T-helper 1 cell treated with Interleukin-12 subunit alpha and Interleukin-12 subunit beta and Interleukin-4 antibody, amounts not matched to agents 30 μg/mL and 1 μg/mL, for 36 hours (primary cell): ENCODE data around the gene TBC1D9.

Source experiments
- H3K27ac Mint-ChIP-seq: one replicate; pipeline ENCODE4 v1.8.0; 2021; ENCODE audit warnings: mild to moderate bottlenecking, mixed read lengths
- H3K27me3 Mint-ChIP-seq: one replicate; pipeline ENCODE4 v1.8.0; 2021; ENCODE audit warnings: low read depth, mixed read lengths
- H3K36me3 Mint-ChIP-seq: one replicate; pipeline ENCODE4 v1.8.0; 2021; ENCODE audit warnings: low read depth, mixed read lengths
- H3K4me1 Mint-ChIP-seq: one replicate; pipeline ENCODE4 v1.8.0; 2021; ENCODE audit warnings: low read depth, mixed read lengths
- H3K4me3 Mint-ChIP-seq: one replicate; pipeline ENCODE4 v1.8.0; 2021; ENCODE audit warnings: mild to moderate bottlenecking, moderate library complexity, mixed read lengths
- H3K9me3 Mint-ChIP-seq: one replicate; pipeline ENCODE4 v1.8.0; 2021; ENCODE audit warnings: mixed read lengths

The TBC1D9 gene

GRCh38 chr4:140703463-140703862 is 52.7 kb downstream of the TBC1D9 start:
- no peaks in the 10 kb centered on the region for H3K9me3 Mint-ChIP-seq
- peaks cover 8% of the 10 kb centered on the region for H3K27me3 Mint-ChIP-seq

GRCh38 chr4:140702096-140702757 is 54.0 kb downstream of the TBC1D9 start:
- no peak overlapping the region for H3K27ac Mint-ChIP-seq
- peaks cover under 1% of the 10 kb centered on the region for H3K27me3 Mint-ChIP-seq
- no peak overlapping the region for H3K4me3 Mint-ChIP-seq
- H3K36me3 Mint-ChIP-seq = no peaks in the 10 kb centered on the region
- H3K4me1 Mint-ChIP-seq = no peaks in the 10 kb centered on the region
- H3K9me3 Mint-ChIP-seq = no peaks in the 10 kb centered on the region

More at GRCh38 chr4:140703463-140703862, 52.7 kb downstream of the TBC1D9 start:
- Mint-ChIP-seq H3K4me3 (no peak overlapping the region), H3K4me1 (no peaks in the 10 kb centered on the region), H3K27ac (no peak overlapping the region), H3K36me3 (no peaks in the 10 kb centered on the region)

GRCh38 chr4:140701071-140701470 is 55.1 kb downstream of the TBC1D9 start:
- Mint-ChIP-seq H3K27me3 (no peaks in the 10 kb centered on the region), H3K4me3 (no peak overlapping the region), H3K9me3 (no peaks in the 10 kb centered on the region), H3K36me3 (no peaks in the 10 kb centered on the region), H3K27ac (no peak overlapping the region), H3K4me1 (no peaks in the 10 kb centered on the region)

GRCh38 chr4:140697709-140698560 is 58.2 kb downstream of the TBC1D9 start:
- Mint-ChIP-seq H3K36me3 (no peaks in the 10 kb centered on the region), H3K4me3 (no peak overlapping the region), H3K4me1 (no peaks in the 10 kb centered on the region), H3K27me3 (no peaks in the 10 kb centered on the region), H3K27ac (no peak overlapping the region), H3K9me3 (no peaks in the 10 kb centered on the region)

- Mint-ChIP-seq H3K4me3 (no peak overlapping the region), H3K4me1 (no peaks in the 10 kb centered on the region), H3K36me3 (no peaks in the 10 kb centered on the region), H3K27me3 (no peaks in the 10 kb centered on the region), H3K9me3 (no peaks in the 10 kb centered on the region), H3K27ac (no peak overlapping the region)
Observed at GRCh38 chr4:140695483-140695882, 60.7 kb downstream of the TBC1D9 start.

DNA sequence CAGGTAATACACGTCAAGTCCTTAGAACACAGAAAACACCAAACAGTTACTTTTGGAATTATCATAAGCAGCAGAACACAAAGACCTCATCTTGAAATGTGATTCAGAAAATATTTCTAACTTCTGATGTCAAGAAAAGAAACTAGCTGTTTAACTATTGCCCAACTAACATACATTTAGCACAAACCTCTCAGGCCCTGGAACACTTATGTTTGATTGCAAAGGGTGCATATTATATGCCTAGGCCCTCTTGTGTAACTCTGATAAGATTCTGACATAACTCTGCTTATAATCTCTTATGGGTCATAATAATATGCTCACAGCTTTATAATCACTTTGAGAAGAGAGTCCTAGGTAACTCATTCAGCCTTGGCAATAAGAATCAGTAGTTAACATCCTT is 62.6 kb downstream of the TBC1D9 start:
- no peak overlapping the region for H3K4me3 Mint-ChIP-seq

DNA sequence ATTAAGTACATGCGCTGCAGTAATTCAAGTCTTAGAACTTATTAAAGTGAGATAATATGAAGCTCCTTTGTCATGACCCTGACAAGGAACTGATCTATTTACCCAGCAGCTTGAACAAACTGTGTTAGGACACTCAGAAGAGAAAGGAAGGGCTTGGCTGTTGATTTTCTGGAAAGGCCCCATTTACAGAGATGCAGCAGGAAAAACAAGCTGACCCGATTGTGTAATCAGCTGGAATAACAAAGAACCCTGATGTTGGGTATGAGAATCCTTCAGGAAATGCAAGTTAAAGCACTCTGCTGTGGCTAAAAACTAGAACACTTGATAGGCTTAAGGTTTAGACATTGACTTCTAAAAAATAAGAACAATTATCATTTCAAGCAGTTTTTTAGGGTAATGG is 64.8 kb downstream of the TBC1D9 start:
- H3K4me3 Mint-ChIP-seq = no peak overlapping the region
- H3K4me1 Mint-ChIP-seq = no peaks in the 10 kb centered on the region
- H3K27me3 Mint-ChIP-seq = no peaks in the 10 kb centered on the region
- no peaks in the 10 kb centered on the region for H3K36me3 Mint-ChIP-seq
- no peaks in the 10 kb centered on the region for H3K9me3 Mint-ChIP-seq
- no peak overlapping the region for H3K27ac Mint-ChIP-seq

More for the DNA sequence above, 62.6 kb downstream of the TBC1D9 start:
- Mint-ChIP-seq H3K36me3 (no peaks in the 10 kb centered on the region), H3K4me1 (no peaks in the 10 kb centered on the region), H3K9me3 (no peaks in the 10 kb centered on the region), H3K27me3 (no peaks in the 10 kb centered on the region), H3K27ac (no peak overlapping the region)

- H3K4me1 Mint-ChIP-seq = no peaks in the 10 kb centered on the region
- no peak overlapping the region for H3K4me3 Mint-ChIP-seq
- no peaks in the 10 kb centered on the region for H3K36me3 Mint-ChIP-seq
- no peaks in the 10 kb centered on the region for H3K27me3 Mint-ChIP-seq
- no peak overlapping the region for H3K27ac Mint-ChIP-seq
- no peaks in the 10 kb centered on the region for H3K9me3 Mint-ChIP-seq
Observed at GRCh38 chr4:140690093-140690492, 66.1 kb downstream of the TBC1D9 start.

DNA sequence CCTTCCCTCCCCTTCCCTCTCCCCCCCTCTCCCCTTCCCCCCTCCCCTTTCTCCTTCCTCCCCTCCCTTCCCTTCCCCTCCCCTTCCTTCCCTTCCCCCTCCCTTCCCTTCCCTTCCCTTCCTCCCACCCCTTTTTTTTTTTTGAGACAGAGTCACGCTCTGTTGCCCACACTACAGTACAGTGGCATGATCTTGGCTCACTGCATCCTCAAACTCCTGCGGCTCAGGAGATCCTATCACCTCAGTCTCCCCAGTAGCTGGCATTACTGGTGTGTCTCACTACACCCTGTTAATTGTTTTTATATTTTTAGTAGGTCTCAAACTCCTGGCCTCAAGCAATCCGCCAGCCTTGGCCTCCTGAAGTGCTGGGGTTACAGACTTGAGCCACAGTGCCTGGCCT is 66.6 kb downstream of the TBC1D9 start:
- Mint-ChIP-seq H3K36me3 (no peaks in the 10 kb centered on the region), H3K4me3 (no peak overlapping the region), H3K27me3 (no peaks in the 10 kb centered on the region), H3K4me1 (no peaks in the 10 kb centered on the region), H3K9me3 (no peaks in the 10 kb centered on the region), H3K27ac (no peak overlapping the region)

- Mint-ChIP-seq H3K4me3 (no peak overlapping the region), H3K27ac (no peak overlapping the region), H3K9me3 (no peaks in the 10 kb centered on the region), H3K27me3 (no peaks in the 10 kb centered on the region), H3K36me3 (no peaks in the 10 kb centered on the region), H3K4me1 (no peaks in the 10 kb centered on the region)
Observed at GRCh38 chr4:140688711-140689598, 67.2 kb downstream of the TBC1D9 start.

GRCh38 chr4:140686796-140687195 is 69.4 kb downstream of the TBC1D9 start:
- no peak overlapping the region for H3K4me3 Mint-ChIP-seq
- H3K27ac Mint-ChIP-seq = no peak overlapping the region
- H3K9me3 Mint-ChIP-seq = no peaks in the 10 kb centered on the region
- no peaks in the 10 kb centered on the region for H3K27me3 Mint-ChIP-seq
- no peaks in the 10 kb centered on the region for H3K36me3 Mint-ChIP-seq
- H3K4me1 Mint-ChIP-seq = no peaks in the 10 kb centered on the region

DNA sequence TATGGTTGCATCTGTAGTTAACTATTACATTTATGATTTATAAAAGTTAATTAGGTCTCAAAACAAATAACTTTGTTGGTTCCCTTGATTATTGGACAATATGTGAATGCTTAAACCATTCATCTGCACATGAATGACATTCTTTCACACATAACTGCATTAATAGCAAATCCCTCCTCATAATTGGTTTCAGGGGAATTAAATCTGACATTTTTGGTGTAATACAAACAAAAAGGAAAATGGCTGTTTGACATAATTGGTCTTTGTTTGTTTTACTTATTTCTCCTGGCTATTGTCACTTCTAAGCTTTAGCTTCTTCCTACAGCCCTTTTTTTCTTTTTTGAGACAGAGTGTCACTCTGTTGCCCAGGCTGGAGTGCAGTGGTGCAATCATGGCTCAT is 71.9 kb downstream of the TBC1D9 start:
- Mint-ChIP-seq H3K4me1 (no peaks in the 10 kb centered on the region), H3K4me3 (no peak overlapping the region), H3K27me3 (peaks cover 7% of the 10 kb centered on the region), H3K27ac (no peak overlapping the region), H3K36me3 (no peaks in the 10 kb centered on the region), H3K9me3 (no peaks in the 10 kb centered on the region)

- no peaks in the 10 kb centered on the region for H3K9me3 Mint-ChIP-seq
- H3K27ac Mint-ChIP-seq = no peak overlapping the region
- no peak overlapping the region for H3K4me3 Mint-ChIP-seq
- H3K36me3 Mint-ChIP-seq = no peaks in the 10 kb centered on the region
- H3K27me3 Mint-ChIP-seq = peaks cover 7% of the 10 kb centered on the region
- H3K4me1 Mint-ChIP-seq = no peaks in the 10 kb centered on the region
Observed at GRCh38 chr4:140681201-140681600, 75.0 kb downstream of the TBC1D9 start.

GRCh38 chr4:140680686-140681085 is 75.5 kb downstream of the TBC1D9 start:
- Mint-ChIP-seq H3K4me1 (no peaks in the 10 kb centered on the region), H3K27me3 (peaks cover 7% of the 10 kb centered on the region), H3K4me3 (no peak overlapping the region), H3K9me3 (no peaks in the 10 kb centered on the region), H3K36me3 (no peaks in the 10 kb centered on the region), H3K27ac (no peak overlapping the region)
